ENCODE results near the gene MAGEB6B.

The MAGEB6B gene

DNA sequence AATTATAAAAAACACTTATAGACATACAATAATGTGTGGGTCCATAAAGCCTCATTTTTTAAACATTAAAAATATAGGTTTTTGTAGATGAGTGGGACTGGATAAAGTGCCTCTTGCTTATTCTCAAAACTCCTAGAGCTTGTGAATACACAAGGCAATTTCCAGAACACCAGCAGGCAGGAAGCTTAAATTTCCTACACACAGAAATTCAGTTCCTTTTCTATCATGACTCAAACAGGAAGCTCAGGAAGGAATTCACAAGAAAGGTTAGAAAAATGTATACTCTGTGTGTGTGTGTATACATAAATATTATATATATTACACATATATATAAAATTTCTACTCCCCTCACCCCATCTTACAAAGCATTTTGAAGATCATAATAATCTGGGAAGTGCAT lies 43.2 kb downstream of the MAGEB6B start:
- TF ChIP-seq TAF1 (IDR thresholded peaks at IDR 0.05; ENCODE audit: borderline replicate concordance, insufficient read depth, low read length) (no peak), FOXP2 (optimal IDR thresholded peaks at IDR 0.05; ENCODE audit: borderline replicate concordance, extremely low read depth, extremely low read length, insufficient read depth) (no peak), POLR2AphosphoS5 (IDR thresholded peaks at IDR 0.05; ENCODE audit: low read depth, low read length) (no peak), SIN3A (IDR thresholded peaks at IDR 0.05; ENCODE audit: borderline replicate concordance, insufficient read depth, low read length) (no peak)
- TF ChIP-seq, protein P1, sequence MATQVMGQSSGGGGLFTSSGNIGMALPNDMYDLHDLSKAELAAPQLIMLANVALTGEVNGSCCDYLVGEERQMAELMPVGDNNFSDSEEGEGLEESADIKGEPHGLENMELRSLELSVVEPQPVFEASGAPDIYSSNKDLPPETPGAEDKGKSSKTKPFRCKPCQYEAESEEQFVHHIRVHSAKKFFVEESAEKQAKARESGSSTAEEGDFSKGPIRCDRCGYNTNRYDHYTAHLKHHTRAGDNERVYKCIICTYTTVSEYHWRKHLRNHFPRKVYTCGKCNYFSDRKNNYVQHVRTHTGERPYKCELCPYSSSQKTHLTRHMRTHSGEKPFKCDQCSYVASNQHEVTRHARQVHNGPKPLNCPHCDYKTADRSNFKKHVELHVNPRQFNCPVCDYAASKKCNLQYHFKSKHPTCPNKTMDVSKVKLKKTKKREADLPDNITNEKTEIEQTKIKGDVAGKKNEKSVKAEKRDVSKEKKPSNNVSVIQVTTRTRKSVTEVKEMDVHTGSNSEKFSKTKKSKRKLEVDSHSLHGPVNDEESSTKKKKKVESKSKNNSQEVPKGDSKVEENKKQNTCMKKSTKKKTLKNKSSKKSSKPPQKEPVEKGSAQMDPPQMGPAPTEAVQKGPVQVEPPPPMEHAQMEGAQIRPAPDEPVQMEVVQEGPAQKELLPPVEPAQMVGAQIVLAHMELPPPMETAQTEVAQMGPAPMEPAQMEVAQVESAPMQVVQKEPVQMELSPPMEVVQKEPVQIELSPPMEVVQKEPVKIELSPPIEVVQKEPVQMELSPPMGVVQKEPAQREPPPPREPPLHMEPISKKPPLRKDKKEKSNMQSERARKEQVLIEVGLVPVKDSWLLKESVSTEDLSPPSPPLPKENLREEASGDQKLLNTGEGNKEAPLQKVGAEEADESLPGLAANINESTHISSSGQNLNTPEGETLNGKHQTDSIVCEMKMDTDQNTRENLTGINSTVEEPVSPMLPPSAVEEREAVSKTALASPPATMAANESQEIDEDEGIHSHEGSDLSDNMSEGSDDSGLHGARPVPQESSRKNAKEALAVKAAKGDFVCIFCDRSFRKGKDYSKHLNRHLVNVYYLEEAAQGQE (IDR thresholded peaks at IDR 0.05; ENCODE audit: insufficient read depth in 1 of 2, low read depth in 2 of 2, low read length in 2 of 2) = no peak

DNA sequence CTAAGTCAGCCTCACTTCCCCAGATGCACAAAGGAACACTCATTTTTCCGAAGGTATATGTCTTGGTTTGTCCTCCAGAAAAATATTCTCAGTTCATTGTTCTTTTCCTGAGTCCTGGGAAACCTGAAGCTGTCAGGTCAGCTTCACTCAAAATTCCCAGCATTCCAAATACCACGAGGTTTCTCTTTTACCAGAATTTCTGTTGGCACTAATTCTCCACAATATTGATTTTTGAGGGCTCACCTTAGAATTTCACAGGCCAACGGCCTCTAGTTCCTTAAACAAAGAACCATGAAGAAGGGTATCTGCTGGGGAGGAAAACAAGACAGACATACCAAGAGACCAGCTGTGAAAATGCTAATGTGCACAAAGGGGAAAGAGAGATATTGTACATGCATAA lies 47.6 kb downstream of the MAGEB6B start:
- TF ChIP-seq FOXP2 (optimal IDR thresholded peaks at IDR 0.05; ENCODE audit: borderline replicate concordance, extremely low read depth, extremely low read length, insufficient read depth) (no peak), SIN3A (IDR thresholded peaks at IDR 0.05; ENCODE audit: borderline replicate concordance, insufficient read depth, low read length) (no peak), POLR2AphosphoS5 (IDR thresholded peaks at IDR 0.05; ENCODE audit: low read depth, low read length) (no peak), TAF1 (IDR thresholded peaks at IDR 0.05; ENCODE audit: borderline replicate concordance, insufficient read depth, low read length) (no peak)
- TF ChIP-seq, protein P1 (IDR thresholded peaks at IDR 0.05; ENCODE audit: insufficient read depth in 1 of 2, low read depth in 2 of 2, low read length in 2 of 2) = no peak
